Ishikawa (cell line): ENCODE data around the gene SLC22A31.

Experiments
- EGR1 ChIP-seq: IDR thresholded peaks from 2 replicates; pipeline ENCODE4 v1.6.1; 2012
- EP300 ChIP-seq: IDR thresholded peaks from 2 replicates; pipeline ENCODE4 v1.6.1; 2012; ENCODE audit warnings: borderline replicate concordance
- NFIC ChIP-seq: IDR thresholded peaks from 2 replicates; pipeline ENCODE4 v1.6.1; 2012
- ZBTB7A ChIP-seq: IDR thresholded peaks from 2 replicates; pipeline ENCODE4 v1.6.1; 2012; ENCODE audit warnings: low read depth
- TF ChIP-seq, protein P1 (sequence below): IDR thresholded peaks from 2 replicates; pipeline ENCODE4 v1.6.1; 2012; ENCODE audit warnings: low read depth, mild to moderate bottlenecking
- TF ChIP-seq, protein P2 (sequence below): IDR thresholded peaks from 2 replicates; pipeline ENCODE4 v1.6.1; 2012

DNA sequence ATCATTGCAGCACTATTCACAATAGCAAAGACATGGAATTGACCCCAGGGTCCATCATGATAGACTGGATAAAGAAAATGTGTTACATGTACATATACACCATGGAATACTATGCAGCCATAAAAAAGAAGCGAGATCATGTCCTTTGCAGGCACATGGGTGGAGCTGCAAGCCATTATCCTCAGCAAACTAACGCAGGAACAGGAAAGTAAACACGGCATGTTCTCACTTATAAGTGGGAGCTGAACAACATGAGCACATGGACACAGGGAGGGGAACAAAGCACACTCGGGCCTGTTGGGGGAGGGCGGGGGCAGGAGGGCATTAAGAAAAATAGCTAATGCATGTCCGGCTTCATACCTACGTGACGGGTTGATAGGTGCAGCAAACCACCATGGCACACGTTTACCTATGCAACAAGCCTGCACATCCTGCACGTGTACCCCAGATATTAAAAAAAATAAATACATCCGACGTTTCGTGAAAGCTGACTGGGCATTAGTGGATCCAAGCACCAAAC is 46.1 kb upstream of the SLC22A31 start:
- TF ChIP-seq, protein P1, sequence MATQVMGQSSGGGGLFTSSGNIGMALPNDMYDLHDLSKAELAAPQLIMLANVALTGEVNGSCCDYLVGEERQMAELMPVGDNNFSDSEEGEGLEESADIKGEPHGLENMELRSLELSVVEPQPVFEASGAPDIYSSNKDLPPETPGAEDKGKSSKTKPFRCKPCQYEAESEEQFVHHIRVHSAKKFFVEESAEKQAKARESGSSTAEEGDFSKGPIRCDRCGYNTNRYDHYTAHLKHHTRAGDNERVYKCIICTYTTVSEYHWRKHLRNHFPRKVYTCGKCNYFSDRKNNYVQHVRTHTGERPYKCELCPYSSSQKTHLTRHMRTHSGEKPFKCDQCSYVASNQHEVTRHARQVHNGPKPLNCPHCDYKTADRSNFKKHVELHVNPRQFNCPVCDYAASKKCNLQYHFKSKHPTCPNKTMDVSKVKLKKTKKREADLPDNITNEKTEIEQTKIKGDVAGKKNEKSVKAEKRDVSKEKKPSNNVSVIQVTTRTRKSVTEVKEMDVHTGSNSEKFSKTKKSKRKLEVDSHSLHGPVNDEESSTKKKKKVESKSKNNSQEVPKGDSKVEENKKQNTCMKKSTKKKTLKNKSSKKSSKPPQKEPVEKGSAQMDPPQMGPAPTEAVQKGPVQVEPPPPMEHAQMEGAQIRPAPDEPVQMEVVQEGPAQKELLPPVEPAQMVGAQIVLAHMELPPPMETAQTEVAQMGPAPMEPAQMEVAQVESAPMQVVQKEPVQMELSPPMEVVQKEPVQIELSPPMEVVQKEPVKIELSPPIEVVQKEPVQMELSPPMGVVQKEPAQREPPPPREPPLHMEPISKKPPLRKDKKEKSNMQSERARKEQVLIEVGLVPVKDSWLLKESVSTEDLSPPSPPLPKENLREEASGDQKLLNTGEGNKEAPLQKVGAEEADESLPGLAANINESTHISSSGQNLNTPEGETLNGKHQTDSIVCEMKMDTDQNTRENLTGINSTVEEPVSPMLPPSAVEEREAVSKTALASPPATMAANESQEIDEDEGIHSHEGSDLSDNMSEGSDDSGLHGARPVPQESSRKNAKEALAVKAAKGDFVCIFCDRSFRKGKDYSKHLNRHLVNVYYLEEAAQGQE, result no peak
- TF ChIP-seq, protein P2, sequence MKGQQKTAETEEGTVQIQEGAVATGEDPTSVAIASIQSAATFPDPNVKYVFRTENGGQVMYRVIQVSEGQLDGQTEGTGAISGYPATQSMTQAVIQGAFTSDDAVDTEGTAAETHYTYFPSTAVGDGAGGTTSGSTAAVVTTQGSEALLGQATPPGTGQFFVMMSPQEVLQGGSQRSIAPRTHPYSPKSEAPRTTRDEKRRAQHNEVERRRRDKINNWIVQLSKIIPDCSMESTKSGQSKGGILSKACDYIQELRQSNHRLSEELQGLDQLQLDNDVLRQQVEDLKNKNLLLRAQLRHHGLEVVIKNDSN, result no peak
- TF ChIP-seq NFIC, result no peak
- no peak for TF ChIP-seq ZBTB7A
- no peak for TF ChIP-seq EGR1
- no peak for TF ChIP-seq EP300
